A673 (cell line): ENCODE results near the gene ARHGEF39. TPM values are rescaled to one million over a fixed set of nuclear protein-coding genes. Genes with fewer than 3 reads are reported as not detected.

Experiments
- BruUV-seq: library from RNA; stranded (reverse); fragments of 400-500 nt; replicated peaks from 2 replicates; lab custom pipeline; 2021; lab: Mats Ljungman, UMichigan
- CTCF ChIA-PET: fragments of 300-600 bp; sonication (Branson Sonifier 250); formaldehyde crosslinking; loops from one replicate; lab custom pipeline; 2022; ENCODE audit warnings: antibody characterized with exemption; lab: Charles Lee
- POLR2A ChIA-PET: fragments of 300-600 bp; sonication (Branson Sonifier 250); formaldehyde crosslinking; loops from one replicate; lab custom pipeline; 2022; ENCODE audit warnings: antibody characterized with exemption; ENCODE audit not compliant: low non-redundant PET; lab: Charles Lee
- DNase-seq: peaks from one replicate; pipeline ENCODE4 v3.0.0-alpha.2; 2015; ENCODE audit warnings: low spot score
- H3K27ac ChIP-seq: fragments of 200-600 bp; sonication (generic); 2 replicates; pipeline ENCODE4 v1.5.1; 2016; ENCODE audit warnings: mixed run types, low read depth, mild to moderate bottlenecking, mixed read lengths, antibody characterized with exemption, low read length; ENCODE audit not compliant: poor library complexity, severe bottlenecking
- H3K27me3 ChIP-seq: fragments of 200-600 bp; sonication (generic); replicated peaks from 2 replicates; pipeline ENCODE4 v1.6.1; 2017; ENCODE audit warnings: mixed run types, low read depth, mild to moderate bottlenecking, mixed read lengths, antibody characterized with exemption, low read length; ENCODE audit not compliant: insufficient read depth, poor library complexity
- H3K36me3 ChIP-seq: fragments of 200-600 bp; sonication (generic); 2 replicates; pipeline ENCODE4 v1.6.1; 2016; ENCODE audit warnings: mixed run types, mild to moderate bottlenecking, mixed read lengths, antibody characterized with exemption, low read length; ENCODE audit not compliant: insufficient read depth, poor library complexity, severe bottlenecking
- H3K4me1 ChIP-seq: fragments of 200-600 bp; sonication (generic); 2 replicates; pipeline ENCODE4 v1.6.1; 2017; ENCODE audit warnings: mixed run types, mild to moderate bottlenecking, mixed read lengths, antibody characterized with exemption, low read length; ENCODE audit not compliant: insufficient read depth, poor library complexity, severe bottlenecking
- H3K4me3 ChIP-seq: fragments of 200-600 bp; sonication (generic); 2 replicates; pipeline ENCODE4 v1.5.1; 2016; ENCODE audit warnings: low read depth, mixed run types, mild to moderate bottlenecking, mixed read lengths, low read length; ENCODE audit not compliant: poor library complexity, severe bottlenecking
- H3K9me3 ChIP-seq: fragments of 200-600 bp; sonication (generic); 2 replicates; pipeline ENCODE4 v1.6.1; 2016; ENCODE audit warnings: mixed run types, low read depth, mild to moderate bottlenecking, mixed read lengths, antibody characterized with exemption, low read length; ENCODE audit not compliant: poor library complexity, severe bottlenecking
- EZH2 ChIP-seq: fragments of 200-600 bp; sonication (generic); IDR thresholded peaks from 2 replicates; pipeline ENCODE4 v1.6.1; 2017; ENCODE audit warnings: borderline replicate concordance, low read depth, mild to moderate bottlenecking, mixed read lengths, antibody characterized with exemption, low read length; ENCODE audit not compliant: poor library complexity, severe bottlenecking
- intact Hi-C: fragments of 100-400 bp; cut with micrococcal nuclease; formaldehyde crosslinking; loops from one replicate; pipeline ENCODE4 v1.10.0; 2022; ENCODE audit not compliant: unreplicated experiment
- total RNA-seq: library from RNA; stranded (reverse); gene quantifications from 2 replicates; pipeline ENCODE4 v1.2.3, GENCODE V29; 2021
- TF ChIP-seq, protein P1 (sequence below): fragments of 300-800, 200-600 bp; sonication (generic); conservative IDR thresholded peaks from 2 replicates; pipeline ENCODE4 v1.5.1; 2017; ENCODE audit warnings: low read depth, mild to moderate bottlenecking, antibody characterized with exemption, low read length, moderate library complexity, mixed read lengths

ARHGEF39 gene
- total RNA-seq, 1 experiment from 2014 or later, result 25.0 TPM

DNA sequence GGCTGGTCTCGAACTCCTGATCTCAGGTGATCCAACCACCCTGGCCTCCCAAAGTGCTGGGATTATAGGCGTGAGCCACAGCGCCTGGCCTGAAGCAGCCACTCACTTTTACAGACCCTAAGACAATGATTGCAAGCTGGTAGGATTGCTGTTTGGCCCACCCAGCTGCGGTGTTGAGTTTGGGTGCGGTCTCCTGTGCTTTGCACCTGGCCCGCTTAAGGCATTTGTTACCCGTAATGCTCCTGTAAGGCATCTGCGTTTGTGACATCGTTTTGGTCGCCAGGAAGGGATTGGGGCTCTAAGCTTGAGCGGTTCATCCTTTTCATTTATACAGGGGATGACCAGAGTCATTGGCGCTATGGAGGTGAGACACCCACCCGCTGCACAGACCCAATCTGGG lies 10.2 kb upstream of the ARHGEF39 start:
- no peaks in the 10 kb centered on the region for H3K36me3 ChIP-seq
- DNase-seq, result no peak
- H3K27ac ChIP-seq, result peak overlapping the region; percentile 19
- TF ChIP-seq, protein P1, sequence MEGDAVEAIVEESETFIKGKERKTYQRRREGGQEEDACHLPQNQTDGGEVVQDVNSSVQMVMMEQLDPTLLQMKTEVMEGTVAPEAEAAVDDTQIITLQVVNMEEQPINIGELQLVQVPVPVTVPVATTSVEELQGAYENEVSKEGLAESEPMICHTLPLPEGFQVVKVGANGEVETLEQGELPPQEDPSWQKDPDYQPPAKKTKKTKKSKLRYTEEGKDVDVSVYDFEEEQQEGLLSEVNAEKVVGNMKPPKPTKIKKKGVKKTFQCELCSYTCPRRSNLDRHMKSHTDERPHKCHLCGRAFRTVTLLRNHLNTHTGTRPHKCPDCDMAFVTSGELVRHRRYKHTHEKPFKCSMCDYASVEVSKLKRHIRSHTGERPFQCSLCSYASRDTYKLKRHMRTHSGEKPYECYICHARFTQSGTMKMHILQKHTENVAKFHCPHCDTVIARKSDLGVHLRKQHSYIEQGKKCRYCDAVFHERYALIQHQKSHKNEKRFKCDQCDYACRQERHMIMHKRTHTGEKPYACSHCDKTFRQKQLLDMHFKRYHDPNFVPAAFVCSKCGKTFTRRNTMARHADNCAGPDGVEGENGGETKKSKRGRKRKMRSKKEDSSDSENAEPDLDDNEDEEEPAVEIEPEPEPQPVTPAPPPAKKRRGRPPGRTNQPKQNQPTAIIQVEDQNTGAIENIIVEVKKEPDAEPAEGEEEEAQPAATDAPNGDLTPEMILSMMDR, result no peak
- TF ChIP-seq EZH2, result no peak
- H3K9me3 ChIP-seq, result no peaks in the 10 kb centered on the region
- BruUV-seq, result no TSS peak
- no peaks in the 10 kb centered on the region for H3K4me1 ChIP-seq
- peak overlapping the region; percentile 44 for H3K4me3 ChIP-seq
- ChIA-PET CTCF (no interaction called here), POLR2A (interaction anchor here (0.5 to 0.7 kb wide), 4 partner anchors 15 to 1508 kb away, joined by 3 to 9 read pairs (median 4); no protein-coding TSS in a partner anchor)
- intact Hi-C loops, result no loop called here
- no peaks in the 10 kb centered on the region for H3K27me3 ChIP-seq

DNA sequence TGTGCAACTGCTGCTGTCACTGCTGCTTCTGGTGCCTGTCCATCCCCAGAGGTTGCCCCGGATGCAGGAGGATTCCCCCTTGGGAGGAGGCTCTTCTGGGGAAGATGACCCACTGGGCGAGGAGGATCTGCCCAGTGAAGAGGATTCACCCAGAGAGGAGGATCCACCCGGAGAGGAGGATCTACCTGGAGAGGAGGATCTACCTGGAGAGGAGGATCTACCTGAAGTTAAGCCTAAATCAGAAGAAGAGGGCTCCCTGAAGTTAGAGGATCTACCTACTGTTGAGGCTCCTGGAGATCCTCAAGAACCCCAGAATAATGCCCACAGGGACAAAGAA lies 9.0 kb upstream of the ARHGEF39 start:
- Histone ChIP-seq H3K4me3 (no peak overlapping the region), H3K27me3 (no peaks in the 10 kb centered on the region), H3K9me3 (no peaks in the 10 kb centered on the region), H3K36me3 (no peaks in the 10 kb centered on the region), H3K27ac (no peak overlapping the region), H3K4me1 (no peaks in the 10 kb centered on the region)
- ChIA-PET POLR2A (no interaction called here), CTCF (no interaction called here)
- intact Hi-C loops, result no loop called here
- BruUV-seq, result no TSS peak
- no peak for DNase-seq
- TF ChIP-seq, protein P1, result no peak
- TF ChIP-seq EZH2, result no peak

- H3K36me3 ChIP-seq, result no peaks in the 10 kb centered on the region
- no peak within 1 kb of the TSS for H3K4me3 ChIP-seq
- no peak for TF ChIP-seq EZH2
- TF ChIP-seq, protein P1, result no peak
- no peaks in the 10 kb centered on the region for H3K4me1 ChIP-seq
- H3K27me3 ChIP-seq, result no peaks in the 10 kb centered on the region
- H3K9me3 ChIP-seq, result no peaks in the 10 kb centered on the region
- no peak within 1 kb of the TSS for H3K27ac ChIP-seq
- intact Hi-C loops, result no loop called here
- BruUV-seq, result no TSS peak
- POLR2A ChIA-PET, result no interaction called here
- CTCF ChIA-PET, result no interaction called here
- DNase-seq, result no peak
These were observed 8.4 kb upstream of the ARHGEF39 start, which contains the start of gene CA9 for GRCh38 chr9:35673132-35674024. Gene CA9 (plus strand): TSS chr9:35673928. CDS start chr9:35673960, 32 bp downstream.
